Activated naive CD4-positive, alpha-beta T cell treated with anti-CD3 and anti-CD28 coated beads, Interleukin-2, amount 10 ng/mL, durations not matched to agents 5 hours and 36 hours (primary cell): ENCODE data around the gene FSHR. TPM values are rescaled to one million over a fixed set of nuclear protein-coding genes. Genes with fewer than 3 reads are reported as not detected.

ENCODE experiments used
- microRNA-seq: library from miRNA; unstranded; fragments of <30 nt; microRNA quantifications from one replicate; pipeline ENCODE4 v1.2.0, GENCODE V29; 2022; ENCODE audit warnings: borderline microRNAs expressed, borderline replicate concordance
- total RNA-seq, 2 experiments: library from RNA; stranded (reverse); gene quantifications; one replicate each; pipeline ENCODE4 v1.2.3, GENCODE V29; 2021

FSHR gene
- not detected for total RNA-seq

GRCh38 chr2:49154140-49154539 lies at the start of gene FSHR:
Gene FSHR (minus strand): TSS chr2:49154515. CDS start chr2:49154417, 98 bp downstream.

Small RNA genes within 50 kb of the gene (microRNA-seq; reads per million reads assigned to microRNA genes)
- not detected for gene MIR548BA
